ENCODE data around the gene SAMMSON. TPM values are rescaled to one million over a fixed set of nuclear protein-coding genes. Genes with fewer than 3 reads are reported as not detected.

The SAMMSON gene
- total and polyA plus RNA-seq, 2 of the 4 experiments (the other 2 are of a cell fraction), result not detected

DNA sequence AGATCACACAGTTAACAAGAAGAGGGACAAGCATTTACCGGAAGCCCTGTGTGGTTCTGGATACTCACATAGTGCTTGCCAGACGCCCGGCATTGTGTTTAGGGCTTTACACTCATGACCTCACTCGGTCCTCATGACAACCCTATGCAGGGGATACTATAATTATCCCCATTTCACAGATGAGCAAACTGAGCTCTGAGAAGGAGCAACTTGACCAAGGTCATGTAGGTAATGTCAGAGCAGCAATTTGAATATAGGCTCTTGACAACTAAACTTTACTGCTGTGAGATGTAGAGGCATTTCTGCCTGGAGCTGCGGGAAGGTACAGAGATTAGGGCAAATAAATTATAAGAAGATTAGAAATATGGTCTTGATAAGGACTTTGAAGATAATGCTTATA is 70.0 kb downstream of the SAMMSON start:
- ChIA-PET POLR2A (ENCODE audit: unreplicated experiment) (no interaction called here), CTCF (interaction anchor here (1.8 kb wide), 1 partner anchor 21 kb away, joined by 4 read pairs; no protein-coding TSS in a partner anchor)
- H3K4me2 ChIP-seq (ENCODE audit: low read depth, low read length), result no peak overlapping the region
- no peak overlapping the region for H3K4me3 ChIP-seq (ENCODE audit: insufficient read depth, low read depth, low read length)
- DNase-seq, result no peak
- no peaks in the 10 kb centered on the region for H3K36me3 ChIP-seq (ENCODE audit: control insufficient read depth, insufficient read depth, low read length)
- no peak overlapping the region for H2BK120ac ChIP-seq (ENCODE audit: low read depth, low read length)
- H3K23ac ChIP-seq (ENCODE audit: low read depth, low read length), result no peak overlapping the region
- intact Hi-C loops (cut with micrococcal nuclease), result loop anchor here (10.0 kb wide), 1 partner anchor 1235 kb away; no protein-coding TSS in a partner anchor
- no peak overlapping the region for H3K18ac ChIP-seq (ENCODE audit: low read depth, low read length)
- no peak overlapping the region for H2BK15ac ChIP-seq (ENCODE audit: low read depth, low read length)
- dilution Hi-C loops (cut with HindIII; ENCODE audit: low sequenced_read_pairs, unreplicated experiment), result no loop called here
- BruUV-seq (replicated peaks), result no TSS peak
- H3K27me3 ChIP-seq (ENCODE audit: control insufficient read depth, insufficient read depth, low read length), result peaks cover 29% of the 10 kb centered on the region
- no peak for ATAC-seq (ENCODE audit: low read depth)
- H2BK5ac ChIP-seq (ENCODE audit: low read depth, low read length, poor library complexity, severe bottlenecking), result no peak overlapping the region
- no peak overlapping the region for H4K91ac ChIP-seq (ENCODE audit: insufficient read depth, low read depth, low read length)
- H4K20me1 ChIP-seq (ENCODE audit: insufficient read depth, low read length), result no peaks in the 10 kb centered on the region
- H3K14ac ChIP-seq (replicated peaks; ENCODE audit: low read depth, low read length), result no peak overlapping the region
- in situ Hi-C loops (cut with MboI; ENCODE audit: low sequenced_read_pairs), result loop anchor here (25.0 kb wide), 1 partner anchor 1593 kb away; no protein-coding TSS in a partner anchor
- no peak overlapping the region for H3K27ac ChIP-seq (ENCODE audit: insufficient read depth, low read length)
- no peak overlapping the region for H3K56ac ChIP-seq (ENCODE audit: extremely low read depth, insufficient read depth, low read length)
- no peaks in the 10 kb centered on the region for H3K9me1 ChIP-seq (ENCODE audit: insufficient read depth, low read length)
- H2BK20ac ChIP-seq (ENCODE audit: low read depth, low read length), result no peak overlapping the region
- H4K5ac ChIP-seq (ENCODE audit: low read depth, low read length), result no peak overlapping the region
- no peaks in the 10 kb centered on the region for H3K79me1 ChIP-seq (ENCODE audit: low read depth in 1 of 2, low read length in 2 of 2)
- H2AK5ac ChIP-seq (ENCODE audit: low read depth, low read length), result no peak overlapping the region
- H3K9ac ChIP-seq (ENCODE audit: low read depth, low read length), result no peak overlapping the region
- TF ChIP-seq, protein P1, sequence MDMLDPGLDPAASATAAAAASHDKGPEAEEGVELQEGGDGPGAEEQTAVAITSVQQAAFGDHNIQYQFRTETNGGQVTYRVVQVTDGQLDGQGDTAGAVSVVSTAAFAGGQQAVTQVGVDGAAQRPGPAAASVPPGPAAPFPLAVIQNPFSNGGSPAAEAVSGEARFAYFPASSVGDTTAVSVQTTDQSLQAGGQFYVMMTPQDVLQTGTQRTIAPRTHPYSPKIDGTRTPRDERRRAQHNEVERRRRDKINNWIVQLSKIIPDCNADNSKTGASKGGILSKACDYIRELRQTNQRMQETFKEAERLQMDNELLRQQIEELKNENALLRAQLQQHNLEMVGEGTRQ (IDR thresholded peaks at IDR 0.05; ENCODE audit: low read depth, low read length), result no peak
- TF ChIP-seq MAZ (IDR thresholded peaks at IDR 0.05; ENCODE audit: borderline replicate concordance, low read depth, low read length), result no peak
- no peak for TF ChIP-seq CHD1 (IDR thresholded peaks at IDR 0.05; ENCODE audit: low read depth, low read length)
- no peak for TF ChIP-seq NFE2L2 (IDR thresholded peaks at IDR 0.05; ENCODE audit: low read depth, low read length)
- TF ChIP-seq BHLHE40 (IDR thresholded peaks at IDR 0.05; ENCODE audit: low read depth, low read length), result no peak
- TF ChIP-seq, protein P2, sequence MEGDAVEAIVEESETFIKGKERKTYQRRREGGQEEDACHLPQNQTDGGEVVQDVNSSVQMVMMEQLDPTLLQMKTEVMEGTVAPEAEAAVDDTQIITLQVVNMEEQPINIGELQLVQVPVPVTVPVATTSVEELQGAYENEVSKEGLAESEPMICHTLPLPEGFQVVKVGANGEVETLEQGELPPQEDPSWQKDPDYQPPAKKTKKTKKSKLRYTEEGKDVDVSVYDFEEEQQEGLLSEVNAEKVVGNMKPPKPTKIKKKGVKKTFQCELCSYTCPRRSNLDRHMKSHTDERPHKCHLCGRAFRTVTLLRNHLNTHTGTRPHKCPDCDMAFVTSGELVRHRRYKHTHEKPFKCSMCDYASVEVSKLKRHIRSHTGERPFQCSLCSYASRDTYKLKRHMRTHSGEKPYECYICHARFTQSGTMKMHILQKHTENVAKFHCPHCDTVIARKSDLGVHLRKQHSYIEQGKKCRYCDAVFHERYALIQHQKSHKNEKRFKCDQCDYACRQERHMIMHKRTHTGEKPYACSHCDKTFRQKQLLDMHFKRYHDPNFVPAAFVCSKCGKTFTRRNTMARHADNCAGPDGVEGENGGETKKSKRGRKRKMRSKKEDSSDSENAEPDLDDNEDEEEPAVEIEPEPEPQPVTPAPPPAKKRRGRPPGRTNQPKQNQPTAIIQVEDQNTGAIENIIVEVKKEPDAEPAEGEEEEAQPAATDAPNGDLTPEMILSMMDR (conservative IDR thresholded peaks at IDR 0.05; ENCODE audit: low read depth, low read length), result no peak
- TF ChIP-seq, protein P3, sequence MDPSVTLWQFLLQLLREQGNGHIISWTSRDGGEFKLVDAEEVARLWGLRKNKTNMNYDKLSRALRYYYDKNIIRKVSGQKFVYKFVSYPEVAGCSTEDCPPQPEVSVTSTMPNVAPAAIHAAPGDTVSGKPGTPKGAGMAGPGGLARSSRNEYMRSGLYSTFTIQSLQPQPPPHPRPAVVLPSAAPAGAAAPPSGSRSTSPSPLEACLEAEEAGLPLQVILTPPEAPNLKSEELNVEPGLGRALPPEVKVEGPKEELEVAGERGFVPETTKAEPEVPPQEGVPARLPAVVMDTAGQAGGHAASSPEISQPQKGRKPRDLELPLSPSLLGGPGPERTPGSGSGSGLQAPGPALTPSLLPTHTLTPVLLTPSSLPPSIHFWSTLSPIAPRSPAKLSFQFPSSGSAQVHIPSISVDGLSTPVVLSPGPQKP (IDR thresholded peaks at IDR 0.05; ENCODE audit: borderline replicate concordance, low read depth, low read length), result no peak
- no peak for TF ChIP-seq RAD21 (IDR thresholded peaks at IDR 0.05; ENCODE audit: low read length)
- TF ChIP-seq CEBPB (IDR thresholded peaks at IDR 0.05; ENCODE audit: low read depth, low read length), result no peak
- TF ChIP-seq FOS (IDR thresholded peaks at IDR 0.05; ENCODE audit: low read depth, low read length), result no peak
- no peak overlapping the region for H2AK9ac ChIP-seq (replicated peaks; ENCODE audit: low read depth, low read length, poor library complexity)
- H2AFZ ChIP-seq (replicated peaks; ENCODE audit: low read length, poor library complexity), result no peak overlapping the region
- no peak overlapping the region for H3K4ac ChIP-seq (ENCODE audit: low read depth, low read length)
- no peaks in the 10 kb centered on the region for H3K9me3 ChIP-seq (ENCODE audit: control insufficient read depth, insufficient read depth, low read length)
- no CpG with 5 or more reads among the region's 5 CpGs for WGBS, 2 experiments (ENCODE audit: extremely low coverage in 2 of 2, insufficient read length in 1 of 2)
- no peaks in the 10 kb centered on the region for H3K4me1 ChIP-seq (ENCODE audit: control insufficient read depth, insufficient read depth, low read length)
- H4K8ac ChIP-seq (ENCODE audit: low read depth in 2 of 2, low read length in 2 of 2), result no peak overlapping the region
